Activated T-helper 9 cell treated with anti-CD3 and anti-CD28 coated beads, Interleukin-2, amount 50 U/mL, for 16 hours (primary cell): ENCODE data around the gene IRGQ.
"Not testable (repeated sequence)": the region's sequence is repeated elsewhere in the genome, so short reads cannot be mapped to it uniquely, and the experiment has no call there.

Source experiments
- DNase-seq: peaks from one replicate; pipeline ENCODE4 v3.0.0-alpha.2; 2020; ENCODE audit warnings: low read depth

The IRGQ gene

GRCh38 chr19:43624933-43625332 is 29.0 kb upstream of the IRGQ start:
- DNase-seq, result peak; percentile 77

GRCh38 chr19:43623889-43624670 is 28.1 kb upstream of the IRGQ start:
- DNase-seq, result no peak

- DNase-seq, result no peak
Observed at GRCh38 chr19:43622956-43623355, 27.0 kb upstream of the IRGQ start.

GRCh38 chr19:43622070-43622469 is 26.1 kb upstream of the IRGQ start:
- DNase-seq, result no peak

- peak; percentile 76 for DNase-seq
Observed at GRCh38 chr19:43620061-43621001, 24.4 kb upstream of the IRGQ start.

- DNase-seq, result peak; percentile 83
Observed at GRCh38 chr19:43619262-43620060, 23.5 kb upstream of the IRGQ start, which contains the start of gene ZNF428. ZNF428 (minus strand) TSS chr19:43619629; CDS start chr19:43614304, 5,325 bp downstream.

- peak; percentile 23 for DNase-seq
Observed at GRCh38 chr19:43618921-43619261, 23.0 kb upstream of the IRGQ start.

- no peak for DNase-seq
Observed at GRCh38 chr19:43616954-43617353, 21.0 kb upstream of the IRGQ start.

- DNase-seq, result no peak
Observed at GRCh38 chr19:43616306-43616705, 20.4 kb upstream of the IRGQ start.

- DNase-seq, result no peak
Observed at GRCh38 chr19:43612374-43612773, 16.4 kb upstream of the IRGQ start.

GRCh38 chr19:43611788-43612187 is 15.9 kb upstream of the IRGQ start, which contains the start of gene SRRM5:
SRRM5 (plus strand) TSS chr19:43612088; CDS start chr19:43612122, 34 bp downstream.
- no peak for DNase-seq

- DNase-seq, result no peak
Observed at GRCh38 chr19:43610493-43610892, 14.6 kb upstream of the IRGQ start.

GRCh38 chr19:43609872-43610271 is 13.9 kb upstream of the IRGQ start:
- DNase-seq, result no peak

GRCh38 chr19:43607238-43608205 is 11.6 kb upstream of the IRGQ start:
- no peak for DNase-seq

GRCh38 chr19:43606569-43607229 is 10.8 kb upstream of the IRGQ start:
- no peak for DNase-seq

GRCh38 chr19:43605875-43606568 is 10.1 kb upstream of the IRGQ start:
- no peak for DNase-seq

GRCh38 chr19:43600326-43600725 is 4.4 kb upstream of the IRGQ start:
- DNase-seq, result not testable (repeated sequence)

- DNase-seq, result no peak
Observed at GRCh38 chr19:43599635-43600295, 3.8 kb upstream of the IRGQ start.
